GM21576 (cell line): Measurements from ENCODE around the gene WDPCP.
A peak's percentile ranks its signal among the peaks of the same experiment; 100 is the strongest.
"Not testable (repeated sequence)": the region's sequence is repeated elsewhere in the genome, so short reads cannot be mapped to it uniquely, and the experiment has no call there.

Source experiments
- ATAC-seq: cut with Tn5 transposase; IDR thresholded peaks from one replicate; pipeline ENCODE4 v1.9.1; 2021; ENCODE audit warnings: mild to moderate bottlenecking, moderate library complexity; ENCODE audit not compliant: unreplicated experiment

The WDPCP gene

DNA sequence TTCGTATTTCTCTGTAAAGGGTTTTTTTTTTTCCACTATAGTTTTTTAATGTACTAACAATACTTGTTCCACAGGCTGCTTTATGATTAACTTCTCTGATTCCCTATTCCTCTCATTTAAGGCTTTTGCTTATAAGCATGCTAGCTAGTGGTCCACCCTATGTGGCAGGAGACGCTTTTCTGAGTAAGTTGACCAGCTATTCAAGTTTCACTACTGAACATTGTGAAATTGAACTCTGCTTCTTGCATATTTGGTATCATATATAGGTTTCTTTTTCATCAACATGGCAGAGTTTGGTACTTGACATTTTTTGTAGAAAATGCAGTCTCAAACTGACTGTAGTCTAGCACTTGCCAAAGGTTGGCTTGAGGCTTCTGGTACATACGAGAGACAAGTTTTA lies 463.4 kb downstream of the WDPCP start:
- peak; percentile 74 for ATAC-seq

DNA sequence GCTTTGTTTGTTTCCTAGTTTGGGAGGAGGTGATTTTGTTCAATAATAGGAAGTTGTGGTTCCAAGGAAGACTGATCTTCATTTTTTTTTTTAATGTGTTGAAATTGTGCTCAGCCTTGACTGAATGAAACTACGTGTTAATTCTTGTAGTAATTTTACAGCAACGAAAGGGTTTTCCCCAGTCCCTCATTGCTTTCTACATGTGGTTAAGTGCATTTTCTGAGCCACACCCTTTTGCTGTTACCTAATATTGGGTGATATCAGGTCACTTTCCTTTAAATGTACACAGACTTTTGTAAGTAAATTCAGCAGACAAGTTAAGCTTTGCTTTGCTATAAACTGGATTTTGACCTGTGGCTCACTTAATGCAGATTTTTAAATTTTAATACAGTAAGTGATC lies 464.1 kb downstream of the WDPCP start:
- ATAC-seq = peak; percentile 73

DNA sequence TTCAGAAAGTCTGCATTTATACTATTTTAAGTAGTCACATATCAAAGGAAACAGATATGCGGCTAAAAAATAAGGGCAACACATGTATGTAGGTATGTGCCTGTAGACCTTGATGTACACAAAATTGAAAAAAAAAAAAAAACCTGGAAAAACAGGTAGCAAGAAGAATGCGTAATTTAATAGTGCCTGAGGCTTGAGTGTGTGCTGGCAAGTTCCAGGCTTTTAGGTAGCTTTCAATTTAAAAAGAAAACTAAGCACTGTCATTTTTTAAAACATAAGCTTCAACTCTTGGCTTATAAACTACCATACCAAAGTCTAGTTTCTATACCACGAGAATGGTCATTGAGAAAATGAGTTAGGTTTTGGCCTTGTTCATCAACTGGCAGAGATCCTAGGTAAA lies 465.4 kb downstream of the WDPCP start:
- no peak for ATAC-seq

DNA sequence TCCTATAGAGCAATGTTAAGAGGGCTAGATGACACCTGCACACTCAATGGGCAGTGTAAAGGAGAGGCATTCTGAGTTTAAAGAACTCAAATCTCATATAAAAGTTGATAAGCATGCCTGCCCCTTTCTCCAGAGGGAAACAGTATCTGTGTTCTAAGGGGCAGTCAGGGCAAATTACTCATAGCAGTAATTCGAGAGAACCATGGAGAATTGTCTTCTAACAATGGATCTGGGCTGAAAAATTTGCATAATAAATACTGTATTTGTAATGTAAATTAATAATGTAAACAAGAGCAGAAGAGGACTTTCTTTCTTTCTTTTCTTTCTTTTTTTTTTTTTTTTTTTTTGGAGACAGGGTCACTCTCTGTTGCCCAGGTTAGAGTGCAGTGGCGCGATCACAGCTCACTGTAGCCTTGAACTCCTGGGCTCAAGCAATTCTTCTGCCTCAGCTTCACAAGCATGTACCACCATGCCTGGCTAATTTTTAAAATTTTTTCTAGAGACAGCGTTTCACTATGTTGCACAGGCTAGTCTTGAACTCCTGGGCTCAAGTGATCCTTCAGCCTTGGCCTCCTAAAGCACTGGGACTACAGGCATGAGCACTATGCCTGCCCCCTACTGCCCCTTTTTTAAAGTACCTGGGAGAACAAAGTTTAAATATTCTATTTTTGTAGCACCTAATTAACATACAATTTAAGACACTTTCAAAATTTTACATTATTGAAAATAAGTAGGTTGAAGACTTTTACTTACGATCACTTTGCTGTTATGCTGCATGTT lies 467.0 kb downstream of the WDPCP start:
- ATAC-seq = no peak

DNA sequence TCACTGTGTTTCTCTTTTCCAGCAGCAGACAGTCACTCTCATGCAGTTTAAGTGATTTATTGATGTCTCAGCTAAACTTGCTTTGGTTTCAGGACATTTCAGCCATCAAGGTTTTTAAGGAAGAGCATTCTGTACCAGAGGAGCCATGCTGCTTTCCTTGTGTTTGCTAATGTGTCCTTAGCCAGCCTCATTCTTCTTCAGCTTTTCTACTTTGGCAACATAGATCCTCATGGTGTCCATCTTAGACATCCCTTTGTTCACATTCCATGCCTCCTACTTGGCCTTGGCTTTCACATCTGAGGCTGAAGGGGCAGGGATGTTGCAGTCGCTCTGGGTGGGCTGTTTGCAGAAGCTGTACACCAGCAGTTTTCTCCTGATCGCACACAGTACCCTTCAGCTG lies 469.5 kb downstream of the WDPCP start:
- no peak for ATAC-seq

DNA sequence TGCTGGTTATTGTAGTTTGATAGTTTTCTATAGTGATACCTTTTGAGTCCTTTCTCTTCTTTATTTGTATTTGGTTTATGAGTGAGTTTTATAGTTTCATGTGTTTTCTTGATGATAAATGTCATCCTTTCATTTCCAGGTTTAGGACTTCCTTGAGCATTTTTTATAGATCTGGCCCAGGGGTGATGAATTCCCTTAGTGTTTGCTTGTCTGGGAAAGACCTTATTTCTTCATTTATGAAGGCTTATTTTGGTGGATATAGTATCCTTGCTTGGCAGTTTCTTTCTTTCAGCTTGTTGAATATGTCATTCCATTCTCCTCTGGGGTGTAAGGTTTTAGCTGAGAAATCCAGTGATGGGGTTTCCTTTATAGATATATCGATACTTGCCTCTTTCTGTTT lies 483.8 kb downstream of the WDPCP start:
- ATAC-seq = no peak

DNA sequence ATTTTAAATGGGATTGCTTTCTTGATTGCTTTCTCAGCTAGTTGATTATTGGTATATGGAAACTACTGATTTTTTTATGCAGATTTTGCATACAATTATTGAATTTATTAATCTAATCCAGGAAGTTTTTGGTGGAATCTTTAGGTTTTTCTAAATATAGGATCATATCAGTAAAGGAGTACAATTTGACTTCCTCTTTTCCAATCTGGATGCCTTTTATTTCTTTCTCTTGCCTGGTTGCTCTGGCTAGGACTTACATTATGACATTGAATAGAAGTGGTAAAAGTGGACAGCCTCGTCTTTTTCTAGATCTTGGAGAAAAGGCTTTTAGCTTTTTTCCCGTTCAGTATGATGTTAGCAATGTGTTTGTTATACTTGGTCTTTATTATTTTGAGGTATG lies 486.3 kb downstream of the WDPCP start:
- ATAC-seq = no peak

DNA sequence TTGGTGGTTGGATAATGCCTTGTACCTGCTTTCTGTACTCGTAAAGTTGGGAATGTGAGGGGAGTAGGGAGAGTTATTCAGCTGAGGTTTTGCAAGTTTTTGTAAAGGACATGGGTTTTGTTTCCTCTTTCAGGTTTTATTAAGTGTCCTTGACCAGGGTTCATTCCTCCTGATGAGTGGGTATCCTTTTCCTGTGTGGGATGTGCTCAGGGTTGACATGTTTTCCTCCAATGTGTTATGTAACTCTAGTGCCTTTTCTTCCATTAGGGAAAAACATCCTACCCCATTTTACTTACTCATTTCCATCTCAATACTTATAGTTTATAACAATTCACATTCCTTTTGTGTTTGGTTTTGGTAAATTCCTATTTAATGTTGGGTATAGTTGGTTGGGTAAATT lies 489.2 kb downstream of the WDPCP start:
- ATAC-seq = no peak

DNA sequence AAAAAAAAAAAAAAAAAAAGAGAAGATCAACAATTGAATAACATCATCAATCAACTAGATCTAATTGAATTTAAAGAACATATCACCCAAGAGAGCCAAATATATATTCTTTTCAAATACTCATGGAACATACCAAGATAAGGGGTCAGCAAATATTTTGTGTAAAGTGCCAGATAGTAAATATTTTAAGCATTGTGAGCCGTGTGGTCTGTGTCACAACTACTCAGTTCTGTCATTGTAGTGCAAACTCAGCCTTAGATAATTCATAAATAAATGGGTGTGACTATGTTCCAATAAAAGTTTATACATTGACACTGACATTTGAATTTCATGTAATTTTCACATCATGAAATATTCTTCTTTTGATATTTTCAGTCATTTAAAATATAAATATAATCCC lies 491.8 kb downstream of the WDPCP start:
- no peak for ATAC-seq

DNA sequence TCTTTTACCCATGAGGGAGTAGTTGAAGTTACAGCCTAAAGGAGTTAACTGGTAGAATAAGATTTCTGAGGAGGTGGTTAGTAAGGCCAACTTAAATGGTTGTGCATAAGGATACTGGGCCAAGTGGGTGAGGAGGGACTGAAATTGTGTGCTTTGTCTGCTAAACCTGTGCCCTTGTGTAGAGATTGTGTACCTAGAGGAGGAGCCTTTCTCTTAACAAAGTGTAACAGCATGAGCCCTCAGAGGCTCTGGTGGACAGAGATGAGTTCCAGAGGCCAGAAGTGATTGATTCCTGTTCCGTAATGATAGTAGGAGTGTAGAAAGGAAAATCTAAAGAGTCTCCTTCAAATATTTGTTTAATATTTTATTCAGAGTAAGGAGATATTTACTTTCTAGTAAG lies 494.8 kb downstream of the WDPCP start:
- no peak for ATAC-seq

DNA sequence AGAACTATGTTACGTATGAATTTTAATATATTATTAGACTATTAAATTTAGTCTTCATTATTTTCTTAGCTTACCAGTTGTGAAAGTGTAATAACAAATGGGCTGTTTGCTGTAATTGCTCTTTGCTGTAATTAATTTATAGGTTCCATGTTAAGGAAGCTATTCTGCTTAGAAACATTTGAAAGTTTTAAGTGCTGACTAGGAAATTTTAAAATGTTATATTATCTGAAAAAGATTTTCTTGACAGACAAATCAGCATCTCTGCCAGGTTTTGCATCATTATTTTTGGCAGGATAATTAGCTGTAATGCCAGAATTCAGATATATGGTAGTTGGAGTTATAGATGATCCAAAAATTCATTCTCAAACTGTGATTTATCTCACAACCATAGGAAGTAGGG lies 495.4 kb downstream of the WDPCP start:
- ATAC-seq = no peak

DNA sequence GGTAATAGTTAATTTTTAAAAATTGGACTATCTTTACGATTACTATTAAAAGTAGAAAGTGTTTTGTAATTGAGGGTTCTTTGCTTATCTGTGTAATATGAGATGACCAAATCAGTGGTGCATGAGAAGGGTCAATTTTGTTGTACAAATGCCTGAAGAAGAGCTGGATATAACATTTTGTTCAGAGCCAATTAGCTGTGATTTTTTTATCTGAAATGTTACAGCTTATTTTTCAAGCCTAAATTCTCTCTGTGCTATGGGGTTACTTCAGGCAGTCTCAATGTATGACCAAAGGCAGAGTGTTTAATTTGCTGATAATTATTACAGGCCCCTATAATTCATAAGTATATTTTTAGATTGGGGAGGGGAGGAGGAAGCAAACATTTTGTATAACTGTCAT lies 495.9 kb downstream of the WDPCP start:
- ATAC-seq = no peak

DNA sequence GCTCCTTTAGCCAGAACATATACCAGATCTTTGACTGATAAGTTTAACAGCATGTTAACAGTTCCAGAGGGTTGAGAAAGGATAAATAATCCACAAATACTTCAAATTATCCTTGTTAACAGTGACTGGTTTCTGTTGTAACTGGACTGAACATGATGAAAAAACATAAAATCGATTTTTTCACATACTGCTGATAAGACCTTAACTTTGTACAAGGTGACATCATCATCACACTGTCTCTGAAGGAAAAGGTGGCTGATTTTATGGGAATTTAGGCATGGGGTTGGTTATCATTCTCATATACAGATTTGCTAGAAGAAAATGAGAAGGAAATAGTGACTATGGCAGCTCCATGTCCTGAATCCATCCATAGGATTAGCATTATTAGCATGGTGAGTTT lies 501.6 kb downstream of the WDPCP start:
- no peak for ATAC-seq

DNA sequence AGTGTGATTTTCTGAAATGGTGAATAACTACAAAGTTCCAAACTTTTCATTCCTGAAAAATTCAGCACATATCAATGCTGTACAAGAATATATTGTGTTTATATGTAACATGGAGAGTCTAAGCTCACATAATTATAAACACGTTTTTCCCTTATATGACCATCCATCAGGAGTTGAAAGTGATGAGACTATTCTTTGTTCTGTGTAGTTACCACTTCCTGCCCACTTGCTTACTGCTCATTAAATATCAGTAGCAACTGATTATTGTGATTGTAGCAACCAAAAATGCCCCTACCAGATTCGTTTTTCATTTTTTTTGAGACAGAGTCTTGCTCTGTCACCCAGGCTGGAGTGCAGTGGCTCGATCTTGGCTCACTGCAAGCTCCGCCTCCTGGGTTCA lies 506.9 kb downstream of the WDPCP start:
- no peak for ATAC-seq

DNA sequence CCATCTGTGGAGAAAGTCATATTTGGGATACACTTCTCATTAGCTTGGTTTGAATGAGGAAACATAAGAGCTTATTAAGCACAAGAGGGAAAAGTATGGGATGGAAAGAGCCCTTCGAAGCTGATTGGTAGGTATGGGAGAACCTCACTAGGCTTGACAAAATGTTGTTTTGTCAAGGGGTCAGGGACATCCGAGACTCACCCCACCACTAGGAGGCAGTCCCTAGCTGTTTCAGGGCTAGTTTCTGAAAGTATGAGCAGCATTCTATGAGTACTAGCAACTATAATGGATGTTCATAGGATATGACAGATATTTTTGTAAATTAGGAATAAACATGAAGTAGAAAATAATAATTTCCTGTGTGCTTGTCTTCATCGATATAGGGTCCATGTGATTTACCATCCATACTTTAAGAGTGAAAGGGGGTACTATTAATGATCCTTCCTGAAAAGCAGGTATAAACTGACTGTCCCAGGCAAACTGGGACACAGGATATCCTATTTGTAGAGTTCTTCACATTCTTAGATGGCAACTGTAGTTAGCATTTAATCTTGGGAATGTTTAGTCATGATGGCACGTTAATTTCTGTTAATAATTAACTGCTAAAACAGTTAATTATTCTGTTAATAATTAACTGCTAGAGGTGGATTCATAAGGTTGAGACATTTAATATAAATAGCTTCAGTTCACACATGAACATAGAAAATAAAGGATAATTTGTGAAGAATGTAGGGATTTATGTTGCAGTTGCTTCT lies 509.2 kb downstream of the WDPCP start:
- ATAC-seq = no peak

DNA sequence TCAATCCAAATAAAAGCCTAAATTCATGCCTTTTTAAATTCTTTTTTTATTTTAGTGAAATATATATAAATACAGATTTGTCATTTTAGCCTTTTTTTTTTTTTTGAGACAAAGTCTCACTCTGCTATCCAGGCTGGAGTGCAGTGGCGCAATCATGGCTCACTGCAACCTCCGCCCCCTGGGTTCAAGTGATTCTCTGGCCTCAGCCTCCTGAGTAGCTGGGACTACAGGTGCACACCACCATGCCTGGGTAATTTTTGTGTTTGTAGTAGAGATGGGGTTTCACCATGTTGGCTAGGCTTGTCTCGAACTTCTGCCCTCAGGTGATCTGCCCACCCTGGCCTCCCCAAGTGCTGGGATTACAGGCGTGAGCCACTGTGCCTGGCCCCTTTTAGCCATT lies 513.9 kb downstream of the WDPCP start:
- not testable (repeated sequence) for ATAC-seq

DNA sequence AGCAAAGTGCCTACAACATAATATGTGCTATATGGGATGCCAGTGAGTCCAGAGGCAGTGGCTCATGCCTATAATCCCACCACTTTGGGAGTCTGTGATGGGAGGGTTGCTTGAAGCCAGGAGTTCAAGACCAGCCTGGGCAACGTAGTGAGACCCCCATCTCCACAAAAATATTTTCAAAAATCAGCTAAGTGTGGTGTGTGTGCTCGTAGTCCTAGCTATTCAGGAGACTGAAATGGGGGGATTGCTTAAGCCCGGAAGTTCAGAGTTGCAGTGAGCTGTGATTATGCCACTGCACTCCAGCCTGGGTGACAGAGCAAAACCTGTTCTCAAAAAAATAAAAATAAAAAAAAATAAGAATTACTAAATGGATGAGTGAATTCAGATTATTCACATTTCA lies 514.3 kb downstream of the WDPCP start:
- no peak for ATAC-seq

DNA sequence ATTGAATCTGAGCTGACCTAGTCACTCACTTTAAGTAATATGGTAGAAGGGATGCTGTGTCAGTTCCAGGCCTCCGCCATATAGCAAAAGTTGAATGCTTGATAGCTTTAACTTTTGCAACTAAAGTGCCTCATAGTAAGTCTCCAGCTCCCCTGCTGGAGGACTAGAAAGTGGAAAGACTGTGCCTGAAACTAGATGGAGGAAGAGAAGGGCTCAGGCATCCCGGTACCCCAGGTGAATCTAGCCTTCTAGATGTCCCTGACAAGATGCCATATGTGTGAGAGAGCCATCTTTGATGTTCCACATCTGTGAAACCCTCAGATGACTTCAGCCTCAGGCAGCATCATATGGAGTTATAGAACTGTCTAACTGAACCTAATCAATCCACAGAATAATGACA lies 516.6 kb downstream of the WDPCP start:
- no peak for ATAC-seq
